ENCODE data around the gene KRTAP1-5. TPM values are rescaled to one million over a fixed set of nuclear protein-coding genes. Genes with fewer than 3 reads are reported as not detected.
"Not testable (repeated sequence)": the region's sequence is repeated elsewhere in the genome, so short reads cannot be mapped to it uniquely, and the experiment has no call there.

Gene KRTAP1-5
- total and polyA plus RNA-seq, 2 donors (not counting 3 experiments of a cell fraction or from before 2014, with no cell fraction given): not detected

DNA sequence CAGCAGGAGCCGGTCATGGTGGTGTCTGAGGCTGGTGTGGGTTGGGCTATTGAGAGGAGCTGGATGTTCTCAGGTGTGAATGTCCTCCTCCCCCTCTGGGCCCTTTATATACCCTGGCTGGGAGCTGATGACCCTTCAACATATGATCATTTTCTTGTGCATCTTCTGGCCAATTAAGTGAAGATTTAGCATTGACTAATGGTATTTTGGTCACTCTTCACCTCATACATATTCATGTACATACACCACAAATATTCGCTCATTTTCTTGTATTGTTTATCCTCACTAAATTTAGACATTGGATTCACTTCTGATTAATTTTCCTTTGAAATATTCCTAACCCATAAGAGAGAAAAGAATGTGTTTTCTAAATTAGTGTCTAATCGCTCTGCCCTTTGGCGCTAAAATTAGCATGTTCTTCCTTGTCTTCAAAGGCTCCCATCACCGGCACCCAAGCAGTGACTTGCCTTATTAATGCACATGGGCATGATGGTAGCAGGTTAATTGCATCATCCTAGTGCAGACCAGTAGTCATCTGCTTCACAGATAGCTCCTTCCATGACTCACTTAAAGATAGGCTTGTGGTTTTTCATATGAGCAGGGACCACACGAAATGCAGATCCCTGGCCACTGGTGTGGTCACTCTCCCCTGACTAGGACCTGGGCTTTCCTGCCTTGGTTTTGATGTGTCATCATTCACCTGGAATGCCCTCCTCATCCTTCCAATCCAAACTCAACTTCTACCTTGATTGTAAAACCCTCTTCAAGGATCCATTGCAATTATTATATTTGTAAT, 39.0 kb upstream of the KRTAP1-5 start, which contains the start of gene KRTAP2-4:
Gene KRTAP2-4 (minus strand): TSS at position 51 of the 796 bp plus-strand sequence. CDS start 34 bp downstream, at position 17.
- Histone ChIP-seq H3K9me3 (replicated peaks; ENCODE audit: control insufficient read depth, insufficient read depth, low read length) (no peaks in the 10 kb centered on the region), H3K9ac (replicated peaks; ENCODE audit: extremely low read depth, insufficient read depth, low read length) (no peak within 1 kb of the TSS), H3K79me2 (ENCODE audit: control insufficient read depth, insufficient read depth, low read length) (no peaks in the 10 kb centered on the region), H3K27ac (ENCODE audit: insufficient read depth, low read depth, low read length) (no peak within 1 kb of the TSS), H3K4me2 (ENCODE audit: insufficient read depth, low read length) (no peak within 1 kb of the TSS), H4K20me1 (replicated peaks; ENCODE audit: control insufficient read depth, extremely low read depth, insufficient read depth, low read length) (no peaks in the 10 kb centered on the region), H2AFZ (ENCODE audit: low read depth, low read length) (no peak within 1 kb of the TSS), H3K4me1 (ENCODE audit: control insufficient read depth, extremely low read depth, insufficient read depth, low read length) (no peaks in the 10 kb centered on the region), H3K27me3 (ENCODE audit: control insufficient read depth in 2 of 2, insufficient read depth in 2 of 2, low read length in 2 of 2) (peaks cover 4 to 5% of the 10 kb centered on the region in 2 experiments), H3K9me1 (replicated peaks; ENCODE audit: control insufficient read depth, extremely low read depth, insufficient read depth, low read length) (no peaks in the 10 kb centered on the region), H3K36me3 (ENCODE audit: control insufficient read depth in 2 of 2, extremely low read depth in 1 of 2, insufficient read depth in 2 of 2, low read length in 2 of 2) (no peaks in the 10 kb centered on the region), H3K4me3 (replicated peaks in 1 of 3; ENCODE audit: insufficient read depth in 1 of 3, low read depth in 1 of 3, low read length in 3 of 3) (no peak within 1 kb of the TSS)
- dilution Hi-C loops (cut with MboI; ENCODE audit: extremely low pct_ligation_motif_present, low sequenced_read_pairs) (no loop called here), intact Hi-C loops (cut with micrococcal nuclease) (no loop called here)
- no TSS peak for BruUV-seq (replicated peaks)
- no peak for FAIRE-seq
- no peak for DNase-seq (ENCODE audit: low read depth, low spot score)
- TF ChIP-seq JUN (IDR thresholded peaks at IDR 0.05; ENCODE audit: borderline replicate concordance, insufficient read depth, insufficient read length, low read depth) (no peak), POLR2AphosphoS5 (IDR thresholded peaks at IDR 0.05; ENCODE audit: insufficient read depth, low read depth, low read length) (no peak), GATA2 (IDR thresholded peaks at IDR 0.05; ENCODE audit: insufficient read depth, insufficient read length, low read depth, low read length) (no peak), MYC (IDR thresholded peaks at IDR 0.05; ENCODE audit: low read depth, low read length) (no peak), EZH2 (IDR thresholded peaks at IDR 0.05; ENCODE audit: borderline replicate concordance, low read depth, low read length, severe bottlenecking) (no peak), FOS (IDR thresholded peaks at IDR 0.05; ENCODE audit: borderline replicate concordance, insufficient read depth, low read length) (no peak), POLR2A (IDR thresholded peaks at IDR 0.05; ENCODE audit: low read depth, low read length) (no peak)
- TF ChIP-seq, protein P1, sequence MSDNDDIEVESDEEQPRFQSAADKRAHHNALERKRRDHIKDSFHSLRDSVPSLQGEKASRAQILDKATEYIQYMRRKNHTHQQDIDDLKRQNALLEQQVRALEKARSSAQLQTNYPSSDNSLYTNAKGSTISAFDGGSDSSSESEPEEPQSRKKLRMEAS (IDR thresholded peaks at IDR 0.05; ENCODE audit: insufficient read depth, insufficient read length): no peak
- TF ChIP-seq, protein P2, sequence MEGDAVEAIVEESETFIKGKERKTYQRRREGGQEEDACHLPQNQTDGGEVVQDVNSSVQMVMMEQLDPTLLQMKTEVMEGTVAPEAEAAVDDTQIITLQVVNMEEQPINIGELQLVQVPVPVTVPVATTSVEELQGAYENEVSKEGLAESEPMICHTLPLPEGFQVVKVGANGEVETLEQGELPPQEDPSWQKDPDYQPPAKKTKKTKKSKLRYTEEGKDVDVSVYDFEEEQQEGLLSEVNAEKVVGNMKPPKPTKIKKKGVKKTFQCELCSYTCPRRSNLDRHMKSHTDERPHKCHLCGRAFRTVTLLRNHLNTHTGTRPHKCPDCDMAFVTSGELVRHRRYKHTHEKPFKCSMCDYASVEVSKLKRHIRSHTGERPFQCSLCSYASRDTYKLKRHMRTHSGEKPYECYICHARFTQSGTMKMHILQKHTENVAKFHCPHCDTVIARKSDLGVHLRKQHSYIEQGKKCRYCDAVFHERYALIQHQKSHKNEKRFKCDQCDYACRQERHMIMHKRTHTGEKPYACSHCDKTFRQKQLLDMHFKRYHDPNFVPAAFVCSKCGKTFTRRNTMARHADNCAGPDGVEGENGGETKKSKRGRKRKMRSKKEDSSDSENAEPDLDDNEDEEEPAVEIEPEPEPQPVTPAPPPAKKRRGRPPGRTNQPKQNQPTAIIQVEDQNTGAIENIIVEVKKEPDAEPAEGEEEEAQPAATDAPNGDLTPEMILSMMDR (IDR thresholded peaks at IDR 0.05; ENCODE audit: extremely low read depth in 1 of 2, insufficient read depth in 1 of 2, low read depth in 1 of 2, low read length in 2 of 2): no peak
- CTCF ChIA-PET: no interaction called here
- POLR2A ChIA-PET: no interaction called here

- H3K9ac ChIP-seq (replicated peaks; ENCODE audit: extremely low read depth, insufficient read depth, low read length); H3K4me3 ChIP-seq (replicated peaks in 1 of 3; ENCODE audit: insufficient read depth in 1 of 3, low read depth in 1 of 3, low read length in 3 of 3); H3K27me3 ChIP-seq (ENCODE audit: control insufficient read depth in 2 of 2, insufficient read depth in 2 of 2, low read length in 2 of 2); CTCF ChIA-PET; FAIRE-seq; H3K4me1 ChIP-seq (ENCODE audit: control insufficient read depth, extremely low read depth, insufficient read depth, low read length); DNase-seq (ENCODE audit: low read depth, low spot score); H3K36me3 ChIP-seq (ENCODE audit: control insufficient read depth in 2 of 2, extremely low read depth in 1 of 2, insufficient read depth in 2 of 2, low read length in 2 of 2); intact Hi-C loops (cut with micrococcal nuclease); BruUV-seq (replicated peaks); H2AFZ ChIP-seq (ENCODE audit: low read depth, low read length); H3K79me2 ChIP-seq (ENCODE audit: control insufficient read depth, insufficient read depth, low read length); POLR2A ChIA-PET; H3K27ac ChIP-seq (ENCODE audit: insufficient read depth, low read depth, low read length); H4K20me1 ChIP-seq (replicated peaks; ENCODE audit: control insufficient read depth, extremely low read depth, insufficient read depth, low read length); H3K4me2 ChIP-seq (ENCODE audit: insufficient read depth, low read length); H3K9me1 ChIP-seq (replicated peaks; ENCODE audit: control insufficient read depth, extremely low read depth, insufficient read depth, low read length); H3K9me3 ChIP-seq (replicated peaks; ENCODE audit: control insufficient read depth, insufficient read depth, low read length); dilution Hi-C loops (cut with MboI; ENCODE audit: extremely low pct_ligation_motif_present, low sequenced_read_pairs): not testable (repeated sequence)
Observed at GRCh38 chr17:41065016-41065689, 38.1 kb upstream of the KRTAP1-5 start.

Measured in endothelial cell of umbilical vein (primary cell).